Transverse colon (tissue), 4 donors: ENCODE results near the gene SYNE1. TPM values are rescaled to one million over a fixed set of nuclear protein-coding genes. Genes with fewer than 3 reads are reported as not detected.

Experiments used
- DNase-seq: peaks from one replicate; pipeline ENCODE4 v3.0.0-alpha.2; 2019
- H3K27ac ChIP-seq, 4 donors: fragments of 200-600 bp; sonication (generic); 2 replicates each; pipeline ENCODE4 v1.5.1; 2016 to 2018; ENCODE audit warnings: inconsistent platforms in 4 of 4
- H3K27me3 ChIP-seq: fragments of 200-600 bp; sonication (generic); 2 replicates; pipeline ENCODE4 v1.5.1; 2017; ENCODE audit warnings: inconsistent platforms
- H3K36me3 ChIP-seq, 4 donors: fragments of 200-600 bp; sonication (generic); 2 replicates each; pipeline ENCODE4 v1.5.1; 2017 to 2019; ENCODE audit warnings: inconsistent platforms in 4 of 4
- H3K4me1 ChIP-seq, 4 donors: fragments of 200-600 bp; sonication (generic); 2 replicates each; pipeline ENCODE4 v1.5.1; 2017 to 2020; ENCODE audit warnings: inconsistent platforms in 4 of 4
- H3K4me3 ChIP-seq, 4 donors: fragments of 200-600 bp; sonication (generic); 1 replicate in 1 of 4; 2 replicates in 3 of 4; pipeline versions ENCODE4 v1.5.1 to v1.6.1; 2017 to 2019; ENCODE audit warnings: inconsistent platforms in 4 of 4
- H3K9me3 ChIP-seq, 2 donors: fragments of 200-600 bp; sonication (generic); 2 replicates each; pipeline ENCODE4 v1.5.1; 2017 to 2019; ENCODE audit warnings: inconsistent platforms in 2 of 2
- CTCF ChIP-seq, 5 experiments: fragments of 200-600 bp in 3 of 5; fragments of 450-650 bp in 2 of 5; sonication (generic) in 3 of 5; IDR thresholded peaks; 1 replicate in 2 of 5; 2 replicates in 3 of 5; pipeline ENCODE4 v1.5.1; 2016 to 2017; ENCODE audit warnings: antibody characterized with exemption in 5 of 5, inconsistent platforms in 3 of 5, mild to moderate bottlenecking in 2 of 5, moderate library complexity in 1 of 5
- EP300 ChIP-seq: sonication (generic); formaldehyde crosslinking; IDR thresholded peaks from one replicate; pipeline ENCODE4 v1.6.1; 2017; ENCODE audit warnings: antibody characterized with exemption, low read depth
- POLR2A ChIP-seq: fragments of 450-650 bp; IDR thresholded peaks from one replicate; pipeline ENCODE4 v1.6.1; 2016; ENCODE audit warnings: antibody characterized with exemption, mild to moderate bottlenecking, moderate library complexity
- POLR2AphosphoS5 ChIP-seq, 3 donors: sonication (generic); formaldehyde crosslinking; IDR thresholded peaks; one replicate each; pipeline ENCODE4 v1.6.1; 2016; ENCODE audit warnings: antibody characterized with exemption in 3 of 3
- WGBS, 2 donors: methylation state at CpG; one replicate each; pipeline ENCODE4 v1.1.5; 2018; ENCODE audit warnings: low coverage in 1 of 2; 5-methylcytosine and 5-hydroxymethylcytosine counted together
- in situ Hi-C, 4 donors: fragments of 200-750 bp; cut with MboI; loops; one replicate each; pipeline versions ENCODE4 v1.15.0 to v1.15.1; 2017; ENCODE audit warnings: low sequenced_read_pairs in 3 of 4, low pct_ligation_motif_present in 1 of 4, low pct_unique_long_range_greater_than_20kb in 1 of 4
- intact Hi-C: fragments of 100-400 bp; cut with DNase I; formaldehyde crosslinking; loops from one replicate; pipeline ENCODE4 v1.15.1; 2023; ENCODE audit warnings: low total_unique reads
- total RNA-seq, 4 donors: library from RNA; depleted of rRNA; stranded (reverse); fragments of >200 nt; gene quantifications; one replicate each; pipeline ENCODE4 v1.1.0, GENCODE V29; 2016

SYNE1 gene
- total RNA-seq, 4 donors from 2014 or later, result 31.4 to 87.2 (median 59.7) TPM

GRCh38 chr6:152089992-152090391 is 547.2 kb downstream of the SYNE1 start:
- Histone ChIP-seq H3K27ac (no peak overlapping the region), H3K36me3 (no peaks in the 10 kb centered on the region), H3K9me3 (no peaks in the 10 kb centered on the region), H3K4me3 (no peak overlapping the region), H3K27me3 (no peaks in the 10 kb centered on the region), H3K4me1 (peaks cover 0 to 7% (median 0%) of the 10 kb centered on the region in 4 donors)
- in situ Hi-C loops, result no loop called here
- no peak for DNase-seq
- intact Hi-C loops, result no loop called here
- no peak for TF ChIP-seq POLR2A
- no peak for TF ChIP-seq EP300
- no peak for TF ChIP-seq POLR2AphosphoS5 (IDR thresholded peaks at IDR 0.05)
- no peak for TF ChIP-seq CTCF (IDR thresholded peaks at IDR 0.05)
- 85 to 100% methylated on average over 1 to 7 of the region's 7 CpGs for WGBS, 2 donors

DNA sequence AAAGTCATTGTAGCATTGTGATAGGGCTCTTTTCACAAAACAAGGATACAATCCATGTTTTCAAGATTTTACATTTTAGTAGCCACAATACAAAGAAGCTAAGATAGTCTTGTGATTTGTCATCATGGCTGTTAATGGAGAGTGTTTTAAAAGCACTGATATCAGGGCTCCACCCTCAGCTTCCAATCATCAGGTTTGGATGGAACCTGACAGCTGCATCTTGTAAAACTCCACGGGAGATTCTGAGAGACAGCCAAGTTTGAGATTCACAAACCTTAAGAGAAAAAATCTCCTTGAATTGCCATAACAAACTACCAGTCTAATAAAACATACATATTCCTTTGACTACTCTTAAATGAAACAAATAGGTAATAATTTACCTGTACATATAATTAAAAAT is 549.5 kb downstream of the SYNE1 start:
- TF ChIP-seq POLR2A (no peak), CTCF (IDR thresholded peaks at IDR 0.05) (no peak), EP300 (no peak), POLR2AphosphoS5 (IDR thresholded peaks at IDR 0.05) (no peak)
- H3K4me3 ChIP-seq, result no peak overlapping the region
- WGBS, 2 donors, result 41 to 43% methylated on average over 1 of the region's 1 CpG

GRCh38 chr6:152087096-152087495 is 550.1 kb downstream of the SYNE1 start:
- Histone ChIP-seq H3K9me3 (no peaks in the 10 kb centered on the region), H3K27ac (no peak overlapping the region), H3K36me3 (no peaks in the 10 kb centered on the region), H3K27me3 (no peaks in the 10 kb centered on the region), H3K4me1 (no peaks in the 10 kb centered on the region), H3K4me3 (no peak overlapping the region)
- DNase-seq, result no peak
- 44 to 50% methylated on average over 2 of the region's 2 CpGs for WGBS, 2 donors
- intact Hi-C loops, result no loop called here
- TF ChIP-seq EP300, result no peak
- TF ChIP-seq CTCF (IDR thresholded peaks at IDR 0.05), result no peak
- TF ChIP-seq POLR2A, result no peak
- no peak for TF ChIP-seq POLR2AphosphoS5 (IDR thresholded peaks at IDR 0.05)
- in situ Hi-C loops, result no loop called here

More for the DNA sequence above, 549.5 kb downstream of the SYNE1 start:
- Histone ChIP-seq H3K27ac (no peak overlapping the region), H3K4me1 (no peaks in the 10 kb centered on the region), H3K27me3 (no peaks in the 10 kb centered on the region), H3K9me3 (no peaks in the 10 kb centered on the region), H3K36me3 (no peaks in the 10 kb centered on the region)
- in situ Hi-C loops (no loop called here), intact Hi-C loops (no loop called here)
- no peak for DNase-seq

GRCh38 chr6:152086223-152086873 is 550.8 kb downstream of the SYNE1 start:
- no peak for DNase-seq
- in situ Hi-C loops, result no loop called here
- H3K4me1 ChIP-seq, result no peaks in the 10 kb centered on the region
- H3K27ac ChIP-seq, result no peak overlapping the region
- WGBS, 2 donors, result 78 to 85% methylated on average over 2 to 3 of the region's 3 CpGs
- no peak overlapping the region for H3K4me3 ChIP-seq
- intact Hi-C loops, result no loop called here
- no peaks in the 10 kb centered on the region for H3K9me3 ChIP-seq
- H3K27me3 ChIP-seq, result no peaks in the 10 kb centered on the region
- TF ChIP-seq EP300, result no peak
- no peak for TF ChIP-seq POLR2AphosphoS5 (IDR thresholded peaks at IDR 0.05)
- TF ChIP-seq POLR2A, result no peak
- no peak for TF ChIP-seq CTCF (IDR thresholded peaks at IDR 0.05)
- H3K36me3 ChIP-seq, result no peaks in the 10 kb centered on the region
